ENCODE measurements around the gene DUSP9.

DUSP9 gene

GRCh38 chrX:153635788-153636668, 11.0 kb upstream of the DUSP9 start:
- H3K4me3 ChIP-seq (ENCODE audit: low read depth, low read length), result no peak overlapping the region

GRCh38 chrX:153636716-153637115, 10.3 kb upstream of the DUSP9 start:
- H3K4me3 ChIP-seq (ENCODE audit: low read depth, low read length), result no peak overlapping the region

- no peak overlapping the region for H3K4me3 ChIP-seq (ENCODE audit: low read depth, low read length)
Measured at GRCh38 chrX:153637121-153638040, 9.6 kb upstream of the DUSP9 start.

- H3K4me3 ChIP-seq (ENCODE audit: low read depth, low read length), result no peak overlapping the region
Measured at GRCh38 chrX:153638041-153638371, 9.0 kb upstream of the DUSP9 start.

- no peak overlapping the region for H3K4me3 ChIP-seq (ENCODE audit: low read depth, low read length)
Measured at GRCh38 chrX:153638436-153639176, 8.4 kb upstream of the DUSP9 start.

- H3K4me3 ChIP-seq (ENCODE audit: low read depth, low read length), result no peak overlapping the region
Measured at GRCh38 chrX:153639177-153640044, 7.6 kb upstream of the DUSP9 start.

- no peak overlapping the region for H3K4me3 ChIP-seq (ENCODE audit: low read depth, low read length)
Measured at GRCh38 chrX:153640045-153640686, 6.8 kb upstream of the DUSP9 start.

GRCh38 chrX:153640736-153641575, 6.0 kb upstream of the DUSP9 start:
- H3K4me3 ChIP-seq (ENCODE audit: low read depth, low read length), result no peak overlapping the region

- H3K4me3 ChIP-seq (ENCODE audit: low read depth, low read length), result no peak overlapping the region
Measured at GRCh38 chrX:153641627-153642026, 5.4 kb upstream of the DUSP9 start.

- no peak overlapping the region for H3K4me3 ChIP-seq (ENCODE audit: low read depth, low read length)
Measured at GRCh38 chrX:153642051-153642654, 4.8 kb upstream of the DUSP9 start.

- no peak overlapping the region for H3K4me3 ChIP-seq (ENCODE audit: low read depth, low read length)
Measured at GRCh38 chrX:153642655-153643430, 4.2 kb upstream of the DUSP9 start.

- no peak overlapping the region for H3K4me3 ChIP-seq (ENCODE audit: low read depth, low read length)
Measured at GRCh38 chrX:153643431-153644351, 3.3 kb upstream of the DUSP9 start.

- H3K4me3 ChIP-seq (ENCODE audit: low read depth, low read length), result no peak overlapping the region
Measured at GRCh38 chrX:153644356-153645125, 2.5 kb upstream of the DUSP9 start.

GRCh38 chrX:153645151-153645550, 1.9 kb upstream of the DUSP9 start:
- H3K4me3 ChIP-seq (ENCODE audit: low read depth, low read length), result no peak overlapping the region

GRCh38 chrX:153645921-153646488, 998 bp upstream of the DUSP9 start:
- H3K4me3 ChIP-seq (ENCODE audit: low read depth, low read length), result no peak overlapping the region

Data from iPS-11a (cell line).